Esophagus muscularis mucosa (tissue), 4 donors: ENCODE measurements around the gene TCERG1L.
"Not testable (repeated sequence)": the region's sequence is repeated elsewhere in the genome, so short reads cannot be mapped to it uniquely, and the experiment has no call there.

ENCODE experiments used
- CTCF ChIP-seq, 3 experiments: fragments of 200-600 bp in 2 of 3; fragments of 450-650 bp in 1 of 3; sonication (generic) in 2 of 3; IDR thresholded peaks; one replicate each; pipeline ENCODE4 v1.5.1; 2017 to 2019; ENCODE audit warnings: antibody characterized with exemption in 3 of 3, mild to moderate bottlenecking in 2 of 3, moderate library complexity in 1 of 3
- EP300 ChIP-seq: sonication (generic); formaldehyde crosslinking; IDR thresholded peaks from one replicate; pipeline ENCODE4 v1.6.1; 2017; ENCODE audit warnings: antibody characterized with exemption
- POLR2A ChIP-seq: fragments of 450-650 bp; IDR thresholded peaks from one replicate; pipeline ENCODE4 v1.6.1; 2017; ENCODE audit warnings: antibody characterized with exemption, moderate library complexity, mild to moderate bottlenecking, low read depth
- POLR2AphosphoS5 ChIP-seq, 2 donors: sonication (generic); formaldehyde crosslinking; IDR thresholded peaks; one replicate each; pipeline ENCODE4 v1.6.1; 2017; ENCODE audit warnings: antibody characterized with exemption in 2 of 2

GRCh38 chr10:131100418-131101410, 210.8 kb downstream of the TCERG1L start:
- TF ChIP-seq POLR2AphosphoS5 (IDR thresholded peaks at IDR 0.05); CTCF (IDR thresholded peaks at IDR 0.05); POLR2A; EP300: not testable (repeated sequence)
